SK-N-SH (cell line): ENCODE data around the gene DDX28. TPM values are rescaled to one million over a fixed set of nuclear protein-coding genes. Genes with fewer than 3 reads are reported as not detected.

Experiments used
- CTCF ChIA-PET: fragments of 300-600, 350-600 bp; formaldehyde crosslinking; extraction: SDS; loops from one replicate; lab custom pipeline; 2021; lab: Yijun Ruan, JAX
- POLR2A ChIA-PET: fragments of 350-600 bp; sonication (Branson Sonifier 250); formaldehyde crosslinking; extraction: SDS; loops from one replicate; lab custom pipeline; 2020; ENCODE audit warnings: antibody characterized with exemption, inconsistent platforms; lab: Yijun Ruan, JAX
- DNase-seq: peaks from one replicate; pipeline ENCODE4 v3.0.0; 2012
- H2AFZ ChIP-seq: fragments of 200-600 bp; sonication (generic); 2 replicates; pipeline ENCODE4 v1.8.1; 2016; ENCODE audit warnings: antibody characterized with exemption, mild to moderate bottlenecking, low read depth
- H3F3A ChIP-seq: fragments of 200-600 bp; sonication (generic); replicated peaks from 2 replicates; pipeline ENCODE3; 2016; ENCODE audit warnings: antibody characterized with exemption, mild to moderate bottlenecking; ENCODE audit not compliant: insufficient read depth
- H3K27ac ChIP-seq, 2 experiments: fragments of 200-500 bp in 1 of 2; fragments of 200-600 bp in 1 of 2; sonication (Bioruptor generic) in 1 of 2; sonication (generic), shearing (Covaris generic) in 1 of 2; 2 replicates each; pipeline versions ENCODE4 v1.5.1 to v1.6.1; 2014 to 2016; ENCODE audit warnings: low read depth in 2 of 2, inconsistent platforms in 1 of 2, low read length in 1 of 2, mild to moderate bottlenecking in 1 of 2, mixed read lengths in 1 of 2
- H3K27me3 ChIP-seq: fragments of 200-600 bp; sonication (generic), shearing (Covaris generic); 2 replicates; pipeline ENCODE4 v1.6.1; 2016; ENCODE audit warnings: mixed run types; ENCODE audit not compliant: insufficient read depth
- H3K36me3 ChIP-seq, 2 experiments: fragments of 200-500 bp in 1 of 2; fragments of 200-600 bp in 1 of 2; sonication (Bioruptor generic) in 1 of 2; sonication (generic) in 1 of 2; replicated peaks in 1 of 2; 2 replicates each; pipeline versions ENCODE3 to v1.5.1; 2014 to 2016; ENCODE audit warnings: low read length in 1 of 2, mild to moderate bottlenecking in 1 of 2; ENCODE audit not compliant: insufficient read depth in 2 of 2, control insufficient read depth in 1 of 2
- H3K4me1 ChIP-seq, 2 experiments: fragments of 200-500 bp in 1 of 2; fragments of 200-600 bp in 1 of 2; sonication (Bioruptor generic) in 1 of 2; sonication (generic), shearing (Covaris generic) in 1 of 2; 2 replicates each; pipeline versions ENCODE4 v1.5.1 to v1.6.1; 2014 to 2016; ENCODE audit warnings: low read depth in 1 of 2, low read length in 1 of 2, mixed run types in 1 of 2; ENCODE audit not compliant: insufficient read depth in 2 of 2, control insufficient read depth in 1 of 2
- H3K4me2 ChIP-seq: fragments of 200-600 bp; sonication (generic), shearing (Covaris generic); 2 replicates; pipeline ENCODE4 v1.6.1; 2017; ENCODE audit warnings: mixed run types
- H3K4me3 ChIP-seq, 2 experiments: fragments of 200-500 bp in 1 of 2; fragments of 200-600 bp in 1 of 2; sonication (Bioruptor generic) in 1 of 2; sonication (generic), shearing (Covaris generic) in 1 of 2; 2 replicates each; pipeline versions ENCODE4 v1.5.1 to v1.8.1; 2014 to 2016; ENCODE audit warnings: low read depth in 2 of 2, inconsistent platforms in 1 of 2, low read length in 1 of 2, mild to moderate bottlenecking in 1 of 2, mixed read lengths in 1 of 2, moderate library complexity in 1 of 2
- H3K79me2 ChIP-seq: fragments of 200-600 bp; sonication (generic); 2 replicates; pipeline ENCODE4 v1.8.1; 2017; ENCODE audit warnings: mild to moderate bottlenecking; ENCODE audit not compliant: insufficient read depth
- H3K9ac ChIP-seq: fragments of 200-600 bp; sonication (generic); 2 replicates; pipeline ENCODE4 v1.6.1; 2017; ENCODE audit warnings: mixed run types
- H3K9me2 ChIP-seq: fragments of 200-600 bp; sonication (generic); 2 replicates; pipeline ENCODE4 v1.6.1; 2017; ENCODE audit warnings: mixed run types
- H3K9me3 ChIP-seq: fragments of 200-600 bp; sonication (generic); 2 replicates; pipeline ENCODE4 v1.6.1; 2017; ENCODE audit warnings: mixed run types, mild to moderate bottlenecking, moderate library complexity
- H4K20me1 ChIP-seq: fragments of 200-600 bp; sonication (generic); 2 replicates; pipeline ENCODE4 v1.6.1; 2017; ENCODE audit warnings: mild to moderate bottlenecking, mixed run types; ENCODE audit not compliant: insufficient read depth
- CHD2 ChIP-seq: fragments of 150-350 bp; IDR thresholded peaks from 2 replicates; pipeline ENCODE4 v1.6.1; 2018; ENCODE audit warnings: low read length; ENCODE audit not compliant: partially characterized antibody
- CTCF ChIP-seq: fragments of 200-600 bp; sonication (generic); IDR thresholded peaks from 2 replicates; pipeline ENCODE4 v1.6.1; 2017; ENCODE audit warnings: antibody characterized with exemption, mild to moderate bottlenecking, moderate library complexity
- EP300 ChIP-seq, 2 experiments: IDR thresholded peaks; 2 replicates each; pipeline versions ENCODE4 v1.4.0 to v1.6.1; 2012; ENCODE audit warnings: borderline replicate concordance in 1 of 2, low read depth in 1 of 2, low read length in 1 of 2
- EZH2phosphoT487 ChIP-seq: fragments of 200-600 bp; sonication (generic); IDR thresholded peaks from 2 replicates; pipeline ENCODE4 v1.6.1; 2017; ENCODE audit warnings: low read depth, mixed run types, mild to moderate bottlenecking, antibody characterized with exemption, moderate library complexity, borderline replicate concordance
- FOSL2 ChIP-seq: IDR thresholded peaks from 2 replicates; pipeline ENCODE4 v1.4.0; 2012; ENCODE audit warnings: low read depth, mild to moderate bottlenecking, moderate library complexity, borderline replicate concordance
- FOXJ3 ChIP-seq: sonication (generic); formaldehyde crosslinking; IDR thresholded peaks from 2 replicates; pipeline ENCODE4 v1.5.1; 2020; ENCODE audit warnings: mild to moderate bottlenecking, missing genetic modification reagents
- GATA2 ChIP-seq: sonication (generic); formaldehyde crosslinking; IDR thresholded peaks from 2 replicates; pipeline ENCODE4 v1.5.0; 2020; ENCODE audit warnings: mild to moderate bottlenecking, missing genetic modification reagents
- JUND ChIP-seq: IDR thresholded peaks from 2 replicates; pipeline ENCODE4 v1.4.0; 2012
- MEF2A ChIP-seq: IDR thresholded peaks from 2 replicates; pipeline ENCODE4 v1.4.0; 2012; ENCODE audit warnings: low read depth, borderline replicate concordance
- NFIC ChIP-seq: IDR thresholded peaks from 2 replicates; pipeline ENCODE4 v1.4.0; 2012; ENCODE audit warnings: borderline replicate concordance
- POLR2AphosphoS5 ChIP-seq: IDR thresholded peaks from 2 replicates; pipeline ENCODE4 v1.6.1; 2012; ENCODE audit warnings: low read depth, low read length
- RCOR1 ChIP-seq: fragments of 150-350 bp; IDR thresholded peaks from 2 replicates; pipeline ENCODE4 v1.6.1; 2017; ENCODE audit warnings: antibody characterized with exemption, low read length
- REST ChIP-seq: IDR thresholded peaks from 2 replicates; pipeline ENCODE4 v1.6.1; 2012; ENCODE audit warnings: mild to moderate bottlenecking, low read depth, low read length, moderate library complexity
- RXRA ChIP-seq: IDR thresholded peaks from 2 replicates; pipeline ENCODE4 v1.4.0; 2012; ENCODE audit warnings: low read depth, mild to moderate bottlenecking, borderline replicate concordance
- TAF1 ChIP-seq: IDR thresholded peaks from 2 replicates; pipeline ENCODE4 v1.6.1; 2012; ENCODE audit warnings: low read depth, mild to moderate bottlenecking, low read length, moderate library complexity, borderline replicate concordance
- TEAD4 ChIP-seq: IDR thresholded peaks from 2 replicates; pipeline ENCODE4 v1.4.0; 2012; ENCODE audit warnings: mild to moderate bottlenecking, borderline replicate concordance; ENCODE audit not compliant: insufficient read depth
- USF1 ChIP-seq: IDR thresholded peaks from 2 replicates; pipeline ENCODE4 v1.4.0; 2012; ENCODE audit warnings: low read depth, borderline replicate concordance
- USF2 ChIP-seq: fragments of 150-350 bp; IDR thresholded peaks from 2 replicates; pipeline ENCODE4 v1.6.1; 2017; ENCODE audit warnings: antibody characterized with exemption, low read length, low read depth, borderline replicate concordance
- YY1 ChIP-seq: IDR thresholded peaks from 2 replicates; pipeline ENCODE4 v1.4.0; 2012; ENCODE audit warnings: low read depth, mild to moderate bottlenecking
- WGBS: methylation state at CpG from one replicate; pipeline ENCODE4 v1.1.6; 2017; ENCODE audit warnings: low lambda C conversion rate; 5-methylcytosine and 5-hydroxymethylcytosine counted together
- polyA plus RNA-seq, 3 experiments: library from polyadenylated mRNA; depleted of rRNA; stranded (reverse); fragments of >200 nt; gene quantifications; 2 replicates each; pipeline ENCODE4 v1.2.3, GENCODE V29; 2012

The DDX28 gene, protein sequence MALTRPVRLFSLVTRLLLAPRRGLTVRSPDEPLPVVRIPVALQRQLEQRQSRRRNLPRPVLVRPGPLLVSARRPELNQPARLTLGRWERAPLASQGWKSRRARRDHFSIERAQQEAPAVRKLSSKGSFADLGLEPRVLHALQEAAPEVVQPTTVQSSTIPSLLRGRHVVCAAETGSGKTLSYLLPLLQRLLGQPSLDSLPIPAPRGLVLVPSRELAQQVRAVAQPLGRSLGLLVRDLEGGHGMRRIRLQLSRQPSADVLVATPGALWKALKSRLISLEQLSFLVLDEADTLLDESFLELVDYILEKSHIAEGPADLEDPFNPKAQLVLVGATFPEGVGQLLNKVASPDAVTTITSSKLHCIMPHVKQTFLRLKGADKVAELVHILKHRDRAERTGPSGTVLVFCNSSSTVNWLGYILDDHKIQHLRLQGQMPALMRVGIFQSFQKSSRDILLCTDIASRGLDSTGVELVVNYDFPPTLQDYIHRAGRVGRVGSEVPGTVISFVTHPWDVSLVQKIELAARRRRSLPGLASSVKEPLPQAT
- polyA plus RNA-seq (2012; rRNA removed): 10.8 and 12.0 TPM in 2 replicates
- polyA plus RNA-seq (2012; cell fraction: cytosol; rRNA removed): 7.0 and 10.5 TPM in 2 replicates
- polyA plus RNA-seq (2012; cell fraction: nucleus; rRNA removed): 7.4 and 9.3 TPM in 2 replicates

DNA sequence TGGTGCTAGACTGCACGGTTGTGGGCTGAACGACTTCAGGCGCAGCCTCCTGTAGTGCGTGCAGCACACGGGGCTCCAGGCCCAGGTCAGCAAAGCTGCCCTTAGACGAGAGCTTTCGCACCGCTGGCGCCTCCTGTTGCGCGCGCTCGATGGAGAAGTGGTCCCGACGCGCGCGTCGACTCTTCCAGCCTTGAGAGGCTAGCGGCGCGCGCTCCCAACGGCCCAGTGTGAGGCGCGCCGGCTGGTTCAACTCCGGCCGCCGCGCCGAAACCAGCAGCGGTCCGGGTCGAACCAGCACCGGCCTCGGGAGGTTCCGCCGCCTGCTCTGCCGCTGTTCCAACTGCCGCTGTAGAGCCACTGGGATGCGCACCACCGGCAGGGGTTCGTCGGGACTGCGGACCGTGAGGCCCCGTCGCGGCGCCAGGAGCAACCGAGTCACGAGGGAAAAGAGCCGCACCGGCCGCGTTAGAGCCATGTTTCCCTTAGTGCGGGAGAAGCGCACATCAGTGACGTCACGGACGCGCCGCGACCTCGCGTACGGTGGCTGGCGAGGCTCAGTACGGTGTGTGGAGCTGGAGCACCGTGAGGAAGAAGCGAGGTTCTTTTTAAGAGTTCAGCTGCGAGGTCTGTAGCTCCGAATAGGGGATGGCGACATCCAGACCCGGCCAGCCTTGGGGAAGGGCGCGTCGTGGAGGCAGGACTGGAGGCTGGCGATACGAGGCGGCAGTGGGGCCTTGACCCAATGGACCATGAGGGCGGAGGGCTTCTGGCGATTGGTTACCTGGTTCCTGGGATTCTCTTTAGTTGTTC, at the start of gene DDX28, which contains the start of gene DUS2:
Gene DDX28 (minus strand): TSS at position 505 of the 810 bp plus-strand sequence. CDS start 30 bp downstream, at position 475.
Gene DUS2 (plus strand): TSS at position 557 of the 810 bp plus-strand sequence. CDS start 14,740 bp downstream, outside the sequence.
- DNase-seq: peak; percentile 91
- peak within 1 kb of the TSS; percentile 97 for H3K9ac ChIP-seq
- peaks cover 47% of the 10 kb centered on the region for H3K79me2 ChIP-seq
- no peaks in the 10 kb centered on the region for H3K9me3 ChIP-seq
- no peaks in the 10 kb centered on the region for H4K20me1 ChIP-seq
- peaks cover 6 to 22% of the 10 kb centered on the region in 2 experiments for H3K36me3 ChIP-seq
- H3K9me2 ChIP-seq: no peaks in the 10 kb centered on the region
- no peaks in the 10 kb centered on the region for H3F3A ChIP-seq
- peaks cover 7 to 12% of the 10 kb centered on the region in 2 experiments; a peak in 2 of 4 replicates for H3K4me1 ChIP-seq
- peak within 1 kb of the TSS; percentile 57 to 78 for H3K27ac ChIP-seq
- peak within 1 kb of the TSS; percentile 93 for H3K4me2 ChIP-seq
- no peaks in the 10 kb centered on the region for H3K27me3 ChIP-seq
- ChIA-PET POLR2A (interaction anchor here (0.9 to 1.3 kb wide), 2 partner anchors 62 to 87 kb away, joined by 4 to 5 read pairs; partner anchors contain the start of gene NFATC3), CTCF (interaction anchor here (0.6 to 3.3 kb wide), 6 partner anchors 18 to 207 kb away, joined by 3 to 23 read pairs (median 4); partner anchors contain the start of gene NRN1L)
- WGBS: 2% methylated on average over 38 of the region's 84 CpGs
- H2AFZ ChIP-seq: peak within 1 kb of the TSS; percentile 80
- peak within 1 kb of the TSS; percentile 80 to 98 for H3K4me3 ChIP-seq
- TF ChIP-seq TEAD4 (no peak), CHD2 (no peak), EP300 (IDR thresholded peaks at IDR 0.05; ENCODE audit: borderline replicate concordance in 1 of 2, low read depth in 1 of 2, low read length in 1 of 2) (no peak), FOXJ3 (no peak), RCOR1 (no peak), CTCF (0 out of 2 replicates have a peak, but pooled peaks have one; percentile 7), USF1 (peak; percentile 36; the same call in 1 of the 2 replicates), EZH2phosphoT487 (no peak), POLR2AphosphoS5 (peak; percentile 91), USF2 (no peak), GATA2 (CRISPR knock-in tag) (no peak), YY1 (peak; percentile 87), JUND (no peak), NFIC (no peak), RXRA (no peak), MEF2A (no peak), FOSL2 (no peak), REST (peak; percentile 63), TAF1 (peak; percentile 90)
